ENCODE measurements around the gene TAF5. TPM values are rescaled to one million over a fixed set of nuclear protein-coding genes. Genes with fewer than 3 reads are reported as not detected.

TAF5 gene
- total RNA-seq, 1 donor from 2014 or later = 11.5 TPM

GRCh38 chr10:103427866-103428265 is 60.1 kb downstream of the TAF5 start:
- no peak for TF ChIP-seq CTCF (conservative IDR thresholded peaks at IDR 0.05)
- H3K4me1 Mint-ChIP-seq = no peaks in the 10 kb centered on the region
- peaks cover 16% of the 10 kb centered on the region for H3K36me3 Mint-ChIP-seq (ENCODE audit: low read depth)
- no peak overlapping the region for H3K27ac Mint-ChIP-seq (ENCODE audit: unreplicated experiment)
- no peak for DNase-seq (ENCODE audit: low read depth, low spot score)
- H3K27me3 Mint-ChIP-seq (ENCODE audit: low read depth) = no peaks in the 10 kb centered on the region
- no peaks in the 10 kb centered on the region for H3K9me3 Mint-ChIP-seq
- no peak overlapping the region for H3K4me3 Mint-ChIP-seq

GRCh38 chr10:103428989-103429643 is 61.3 kb downstream of the TAF5 start:
- Mint-ChIP-seq H3K9me3 (no peaks in the 10 kb centered on the region), H3K36me3 (ENCODE audit: low read depth) (peaks cover 15% of the 10 kb centered on the region), H3K27ac (ENCODE audit: unreplicated experiment) (no peak overlapping the region), H3K4me1 (no peaks in the 10 kb centered on the region), H3K4me3 (no peak overlapping the region), H3K27me3 (ENCODE audit: low read depth) (no peaks in the 10 kb centered on the region)
- no peak for DNase-seq (ENCODE audit: low read depth, low spot score)
- TF ChIP-seq CTCF (conservative IDR thresholded peaks at IDR 0.05) = no peak

- H3K4me3 Mint-ChIP-seq = no peak overlapping the region
- H3K36me3 Mint-ChIP-seq (ENCODE audit: low read depth) = peaks cover 11% of the 10 kb centered on the region
- DNase-seq (ENCODE audit: low read depth, low spot score) = no peak
- TF ChIP-seq CTCF (conservative IDR thresholded peaks at IDR 0.05) = no peak
- H3K27ac Mint-ChIP-seq (ENCODE audit: unreplicated experiment) = no peak overlapping the region
- H3K9me3 Mint-ChIP-seq = no peaks in the 10 kb centered on the region
- H3K27me3 Mint-ChIP-seq (ENCODE audit: low read depth) = no peaks in the 10 kb centered on the region
- no peaks in the 10 kb centered on the region for H3K4me1 Mint-ChIP-seq
Observed at GRCh38 chr10:103429647-103430046, 61.9 kb downstream of the TAF5 start.

- Mint-ChIP-seq H3K27me3 (ENCODE audit: low read depth) (no peaks in the 10 kb centered on the region), H3K36me3 (ENCODE audit: low read depth) (peaks cover 10% of the 10 kb centered on the region), H3K27ac (ENCODE audit: unreplicated experiment) (no peak overlapping the region), H3K9me3 (no peaks in the 10 kb centered on the region), H3K4me3 (no peak overlapping the region), H3K4me1 (no peaks in the 10 kb centered on the region)
- TF ChIP-seq CTCF (conservative IDR thresholded peaks at IDR 0.05) = no peak
- DNase-seq (ENCODE audit: low read depth, low spot score) = no peak
Observed at GRCh38 chr10:103431902-103432301, 64.1 kb downstream of the TAF5 start.

- H3K36me3 Mint-ChIP-seq (ENCODE audit: low read depth) = peaks cover 14% of the 10 kb centered on the region
- no peak overlapping the region for H3K4me3 Mint-ChIP-seq
- no peak for TF ChIP-seq CTCF (conservative IDR thresholded peaks at IDR 0.05)
- no peaks in the 10 kb centered on the region for H3K27me3 Mint-ChIP-seq (ENCODE audit: low read depth)
- DNase-seq (ENCODE audit: low read depth, low spot score) = no peak
- peak overlapping the region; percentile 43 for H3K27ac Mint-ChIP-seq (ENCODE audit: unreplicated experiment)
- H3K9me3 Mint-ChIP-seq = no peaks in the 10 kb centered on the region
- no peaks in the 10 kb centered on the region for H3K4me1 Mint-ChIP-seq
Observed at GRCh38 chr10:103433858-103434257, 66.1 kb downstream of the TAF5 start.

Small RNAs within 50 kb of the gene (microRNA-seq; reads per million reads assigned to microRNA genes)
- gene MIR1307 = 8,302 reads per million, percentile 93 among the genes with 10 or more reads in this experiment

Other genes with a start within 250 kb of the TAF5 start
- gene NT5C2, start 174.7 kb upstream of the TAF5 start, total RNA-seq = 71.3 and 71.6 TPM in 2 replicates
- not detected in 2 replicates for gene RPEL1, start 122.1 kb upstream of the TAF5 start, total RNA-seq
- 36.4 and 39.7 TPM in 2 replicates for gene INA, start 90.8 kb upstream of the TAF5 start, total RNA-seq
- gene PCGF6, start 16.8 kb upstream of the TAF5 start, total RNA-seq = 21.5 and 22.5 TPM in 2 replicates
- gene ATP5MK, start 28.5 kb downstream of the TAF5 start, total RNA-seq = 263 and 275 TPM in 2 replicates
- 74.1 and 76.4 TPM in 2 replicates for gene PDCD11, start 28.6 kb downstream of the TAF5 start, total RNA-seq
- gene CALHM2, start 84.4 kb downstream of the TAF5 start, total RNA-seq = not detected in 2 replicates
- not detected in 2 replicates for gene CALHM1, start 90.9 kb downstream of the TAF5 start, total RNA-seq
- gene CALHM3, start 111.3 kb downstream of the TAF5 start, total RNA-seq = not detected in 2 replicates
- gene NEURL1, start 125.7 kb downstream of the TAF5 start, total RNA-seq = 1.8 and 2.7 TPM in 2 replicates

Measured in neural crest cell (in vitro differentiated cells).